B cell (primary cell): ENCODE data around the gene ADH6. TPM values are rescaled to one million over a fixed set of nuclear protein-coding genes. Genes with fewer than 3 reads are reported as not detected.
"Not testable (repeated sequence)": the region's sequence is repeated elsewhere in the genome, so short reads cannot be mapped to it uniquely, and the experiment has no call there.

Experiments
- ATAC-seq: fragments of 200-7000 bp; cut with Tn5 transposase; one replicate; pipeline ENCODE4 v1.10.0; 2021; ENCODE audit warnings: low read depth, mild to moderate bottlenecking, moderate number of reproducible peaks, moderate library complexity
- CTCF ChIA-PET: fragments of 350-600 bp; sonication (Branson Sonifier 250); formaldehyde crosslinking; loops from one replicate; lab custom pipeline; 2021; ENCODE audit warnings: antibody characterized with exemption, inconsistent platforms; lab: Charles Lee
- POLR2A ChIA-PET: fragments of 350-600 bp; sonication (Branson Sonifier 250); formaldehyde crosslinking; loops from one replicate; lab custom pipeline; 2021; ENCODE audit warnings: antibody characterized with exemption; lab: Charles Lee
- DNase-seq: peaks from one replicate; pipeline ENCODE4 v3.0.0; 2013
- H2AFZ ChIP-seq: 2 replicates; pipeline ENCODE4 v1.6.1; 2012; ENCODE audit warnings: mild to moderate bottlenecking, low read depth, low read length; ENCODE audit not compliant: insufficient read depth, poor library complexity, severe bottlenecking
- H3K27ac ChIP-seq, 2 donors: 1 replicate in 1 of 2; 2 replicates in 1 of 2; pipeline ENCODE4 v1.5.1; 2012 to 2013; ENCODE audit warnings: low read length in 2 of 2, mild to moderate bottlenecking in 2 of 2, moderate library complexity in 1 of 2
- H3K27me3 ChIP-seq, 4 experiments: fragments of 200-600 bp in 1 of 4; sonication (generic) in 1 of 4; replicated peaks in 1 of 4; 1 replicate in 2 of 4; 2 replicates in 2 of 4; pipeline versions ENCODE4 v1.6.1 to v1.7.0; 2013 to 2016; ENCODE audit warnings: low read length in 3 of 4, mild to moderate bottlenecking in 2 of 4, mixed read lengths in 1 of 4, moderate library complexity in 1 of 4; ENCODE audit not compliant: insufficient read depth in 4 of 4, control insufficient read depth in 3 of 4; ENCODE audit errors: control extremely low read depth in 1 of 4
- H3K36me3 ChIP-seq, 2 experiments: replicated peaks in 1 of 2; 1 replicate in 1 of 2; 2 replicates in 1 of 2; pipeline versions ENCODE4 v1.6.1 to v1.7.1; 2013; ENCODE audit warnings: low read length in 1 of 2; ENCODE audit not compliant: insufficient read depth in 2 of 2, control insufficient read depth in 1 of 2; ENCODE audit errors: control extremely low read depth in 1 of 2, extremely low read depth in 1 of 2
- H3K4me1 ChIP-seq, 2 donors: fragments of 200-600 bp in 1 of 2; sonication (generic) in 1 of 2; 1 replicate in 1 of 2; 2 replicates in 1 of 2; pipeline versions ENCODE4 v1.5.1 to v1.6.1; 2013 to 2017; ENCODE audit warnings: low read length in 2 of 2; ENCODE audit not compliant: control insufficient read depth in 2 of 2, insufficient read depth in 2 of 2
- H3K4me2 ChIP-seq: replicated peaks from 2 replicates; pipeline ENCODE3; 2012; ENCODE audit warnings: mild to moderate bottlenecking, low read depth, low read length; ENCODE audit not compliant: poor library complexity, severe bottlenecking
- H3K4me3 ChIP-seq, 5 experiments: fragments of 200-600 bp in 1 of 5; sonication (generic) in 1 of 5; 1 replicate in 3 of 5; 2 replicates in 2 of 5; pipeline versions ENCODE4 v1.5.1 to v1.7.0; 2011 to 2016; ENCODE audit warnings: low read length in 4 of 5, mild to moderate bottlenecking in 4 of 5, low read depth in 2 of 5, control low read depth in 1 of 5, moderate library complexity in 1 of 5; ENCODE audit not compliant: insufficient read depth in 1 of 5; ENCODE audit errors: control extremely low read depth in 1 of 5, extremely low read depth in 1 of 5
- H3K79me2 ChIP-seq: fragments of 200-600 bp; sonication (generic); one replicate; pipeline ENCODE4 v1.6.0; 2016; ENCODE audit warnings: low read length; ENCODE audit not compliant: control insufficient read depth, insufficient read depth
- H3K9ac ChIP-seq: fragments of 200-600 bp; sonication (generic); 2 replicates; pipeline ENCODE4 v1.6.1; 2017; ENCODE audit warnings: mild to moderate bottlenecking, low read length, moderate library complexity
- H3K9me3 ChIP-seq, 3 donors: one replicate each; pipeline versions ENCODE4 v1.6.1 to v1.7.1; 2013; ENCODE audit warnings: low read length in 2 of 3; ENCODE audit not compliant: control insufficient read depth in 2 of 3, insufficient read depth in 1 of 3; ENCODE audit errors: control extremely low read depth in 1 of 3
- H4K20me1 ChIP-seq: 2 replicates; pipeline ENCODE4 v1.6.0; 2012; ENCODE audit warnings: mild to moderate bottlenecking, low read length; ENCODE audit not compliant: insufficient read depth, control insufficient read depth, poor library complexity, severe bottlenecking
- H3K27ac Mint-ChIP-seq: one replicate; pipeline ENCODE4 v1.8.0; 2021; ENCODE audit warnings: mixed read lengths
- H3K27me3 Mint-ChIP-seq: one replicate; pipeline ENCODE4 v1.8.0; 2021; ENCODE audit warnings: mixed read lengths
- H3K4me1 Mint-ChIP-seq: one replicate; pipeline ENCODE4 v1.8.0; 2021; ENCODE audit warnings: mixed read lengths
- H3K4me3 Mint-ChIP-seq: one replicate; pipeline ENCODE4 v1.8.0; 2021; ENCODE audit warnings: mixed read lengths
- H3K9me3 Mint-ChIP-seq: one replicate; pipeline ENCODE4 v1.8.0; 2022; ENCODE audit warnings: mixed read lengths; ENCODE audit not compliant: insufficient read depth
- EZH2 ChIP-seq: IDR thresholded peaks from 2 replicates; pipeline ENCODE4 v1.6.1; 2012; ENCODE audit warnings: borderline replicate concordance, low read depth, mild to moderate bottlenecking, moderate library complexity, low read length; ENCODE audit not compliant: insufficient read depth, poor library complexity, severe bottlenecking
- WGBS: methylation state at CpG from one replicate; pipeline ENCODE4 v1.1.5; 2013; ENCODE audit warnings: missing lambda C conversion rate; ENCODE audit not compliant: insufficient coverage; 5-methylcytosine and 5-hydroxymethylcytosine counted together
- intact Hi-C: fragments of 100-400 bp; cut with micrococcal nuclease; formaldehyde crosslinking; loops from one replicate; pipeline ENCODE4 v1.10.0; 2022
- polyA plus RNA-seq: library from polyadenylated mRNA; depleted of rRNA; stranded (reverse); fragments of >200 nt; gene quantifications from 2 replicates; pipeline ENCODE4 v1.2.3, GENCODE V29; 2012
- total RNA-seq, 2 donors: library from RNA; stranded (reverse); fragments of 120-200 nt in 1 of 2; gene quantifications; 1 replicate in 1 of 2; 2 replicates in 1 of 2; pipeline versions ENCODE4 v1.2.3 to v1.2.4, GENCODE V29; 2013 to 2022
- TF ChIP-seq, protein P1 (sequence below): fragments of 200-600 bp; IDR thresholded peaks from one replicate; pipeline ENCODE4 v1.8.0; 2022; ENCODE audit warnings: antibody characterized with exemption, mild to moderate bottlenecking

The ADH6 gene
- total and polyA plus RNA-seq, 2 donors (not counting 1 experiment from before 2014, with no cell fraction given): not detected

- H3K27ac Mint-ChIP-seq, CTCF ChIA-PET, intact Hi-C loops, POLR2A ChIA-PET, DNase-seq, ATAC-seq, H4K20me1 ChIP-seq, H3K4me1 Mint-ChIP-seq, H3K9me3 Mint-ChIP-seq, H3K27me3 ChIP-seq, H3K27me3 Mint-ChIP-seq, H3K79me2 ChIP-seq, H3K9ac ChIP-seq, H3K9me3 ChIP-seq, H3K4me3 ChIP-seq, H3K36me3 ChIP-seq, H3K4me3 Mint-ChIP-seq, H3K4me2 ChIP-seq, H2AFZ ChIP-seq, H3K27ac ChIP-seq, H3K4me1 ChIP-seq: not testable (repeated sequence)
- WGBS: 67% methylated on average over 1 of the region's 1 CpG
These were observed 9.7 kb upstream of the ADH6 start for GRCh38 chr4:99228706-99229105.

- H3K4me3 ChIP-seq, H3K4me2 ChIP-seq, CTCF ChIA-PET, H3K27me3 Mint-ChIP-seq, ATAC-seq, H3K27ac ChIP-seq, H3K4me1 ChIP-seq, H3K27ac Mint-ChIP-seq, H3K9me3 Mint-ChIP-seq, H3K4me3 Mint-ChIP-seq, H2AFZ ChIP-seq, intact Hi-C loops, H4K20me1 ChIP-seq, H3K9me3 ChIP-seq, H3K4me1 Mint-ChIP-seq, H3K79me2 ChIP-seq, H3K27me3 ChIP-seq, H3K36me3 ChIP-seq, H3K9ac ChIP-seq, DNase-seq, POLR2A ChIA-PET: not testable (repeated sequence)
- WGBS: 100% methylated on average over 1 of the region's 4 CpGs
These were observed 8.6 kb upstream of the ADH6 start for GRCh38 chr4:99227646-99228045.

DNA sequence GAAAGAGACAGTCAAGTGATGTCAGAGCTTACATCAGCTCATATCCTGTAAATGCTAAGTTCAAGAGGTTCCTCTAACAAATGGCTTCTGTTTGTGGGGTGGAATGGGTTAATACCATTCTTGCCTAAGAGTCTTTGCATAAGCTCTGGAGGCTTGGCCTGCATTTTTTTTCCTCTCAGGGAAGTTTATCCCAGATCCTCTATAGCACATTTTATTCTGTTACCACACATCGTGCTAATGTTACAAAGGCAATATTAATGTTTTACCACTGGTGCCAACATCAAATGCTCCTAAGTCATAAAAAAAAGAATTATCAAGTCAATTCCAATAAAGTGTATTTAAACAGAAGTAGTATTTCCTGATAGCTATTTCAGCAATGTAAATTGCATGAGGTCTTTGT, 2.9 kb upstream of the ADH6 start:
- Mint-ChIP-seq H3K27ac (no peak overlapping the region), H3K4me3 (no peak overlapping the region), H3K27me3 (no peaks in the 10 kb centered on the region), H3K9me3 (no peaks in the 10 kb centered on the region), H3K4me1 (peaks cover 3% of the 10 kb centered on the region)
- no peak overlapping the region for H3K27ac ChIP-seq
- no peak overlapping the region for H3K9ac ChIP-seq
- DNase-seq (no peak), ATAC-seq (no peak)
- no peaks in the 10 kb centered on the region for H3K36me3 ChIP-seq
- intact Hi-C loops: no loop called here
- no peak overlapping the region for H3K4me3 ChIP-seq
- no peak overlapping the region for H2AFZ ChIP-seq
- H3K4me2 ChIP-seq: no peak overlapping the region
- WGBS: no CpG with 5 or more reads among the region's 1 CpG
- ChIA-PET POLR2A (no interaction called here), CTCF (no interaction called here)
- H4K20me1 ChIP-seq: no peaks in the 10 kb centered on the region
- no peaks in the 10 kb centered on the region for H3K27me3 ChIP-seq
- no peaks in the 10 kb centered on the region for H3K4me1 ChIP-seq
- H3K79me2 ChIP-seq: no peaks in the 10 kb centered on the region
- no peak for TF ChIP-seq EZH2
- TF ChIP-seq, protein P1, sequence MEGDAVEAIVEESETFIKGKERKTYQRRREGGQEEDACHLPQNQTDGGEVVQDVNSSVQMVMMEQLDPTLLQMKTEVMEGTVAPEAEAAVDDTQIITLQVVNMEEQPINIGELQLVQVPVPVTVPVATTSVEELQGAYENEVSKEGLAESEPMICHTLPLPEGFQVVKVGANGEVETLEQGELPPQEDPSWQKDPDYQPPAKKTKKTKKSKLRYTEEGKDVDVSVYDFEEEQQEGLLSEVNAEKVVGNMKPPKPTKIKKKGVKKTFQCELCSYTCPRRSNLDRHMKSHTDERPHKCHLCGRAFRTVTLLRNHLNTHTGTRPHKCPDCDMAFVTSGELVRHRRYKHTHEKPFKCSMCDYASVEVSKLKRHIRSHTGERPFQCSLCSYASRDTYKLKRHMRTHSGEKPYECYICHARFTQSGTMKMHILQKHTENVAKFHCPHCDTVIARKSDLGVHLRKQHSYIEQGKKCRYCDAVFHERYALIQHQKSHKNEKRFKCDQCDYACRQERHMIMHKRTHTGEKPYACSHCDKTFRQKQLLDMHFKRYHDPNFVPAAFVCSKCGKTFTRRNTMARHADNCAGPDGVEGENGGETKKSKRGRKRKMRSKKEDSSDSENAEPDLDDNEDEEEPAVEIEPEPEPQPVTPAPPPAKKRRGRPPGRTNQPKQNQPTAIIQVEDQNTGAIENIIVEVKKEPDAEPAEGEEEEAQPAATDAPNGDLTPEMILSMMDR: no peak
- peaks cover 0 to 4% (median 3%) of the 10 kb centered on the region in 3 donors for H3K9me3 ChIP-seq
